Mesenchymal stem cell (in vitro differentiated cells and primary cell): ENCODE data around the gene MORF4L2.

Experiments used
- DNase-seq: peaks from one replicate; pipeline ENCODE4 v3.0.0-alpha.2; 2013
- H2AFZ ChIP-seq: one replicate; pipeline ENCODE4 v1.6.1; 2013; ENCODE audit warnings: low read depth, mild to moderate bottlenecking, control low read depth, inconsistent platforms, low read length, moderate library complexity
- H2AK5ac ChIP-seq: 2 replicates; pipeline ENCODE4 v1.6.1; 2013; ENCODE audit warnings: low read length, moderate library complexity, mild to moderate bottlenecking, inconsistent platforms; ENCODE audit not compliant: severe bottlenecking
- H2BK120ac ChIP-seq: one replicate; pipeline ENCODE4 v1.6.1; 2013; ENCODE audit warnings: low read depth, mild to moderate bottlenecking, inconsistent platforms, low read length, moderate library complexity
- H2BK12ac ChIP-seq, 2 experiments: one replicate each; pipeline ENCODE4 v1.6.1; 2013; ENCODE audit warnings: inconsistent platforms in 2 of 2, low read length in 2 of 2, mild to moderate bottlenecking in 2 of 2, moderate library complexity in 2 of 2, control low read depth in 1 of 2
- H2BK15ac ChIP-seq: one replicate; pipeline ENCODE4 v1.6.1; 2013; ENCODE audit warnings: mild to moderate bottlenecking, low read depth, inconsistent platforms; ENCODE audit not compliant: poor library complexity, severe bottlenecking
- H2BK5ac ChIP-seq: 2 replicates; pipeline ENCODE4 v1.6.1; 2013; ENCODE audit warnings: low read depth, mild to moderate bottlenecking, low read length, control low read depth, inconsistent platforms; ENCODE audit not compliant: poor library complexity, severe bottlenecking
- H3K14ac ChIP-seq, 2 experiments: one replicate each; pipeline ENCODE4 v1.6.1; 2013; ENCODE audit warnings: inconsistent platforms in 2 of 2, low read length in 2 of 2, control low read depth in 1 of 2, mild to moderate bottlenecking in 1 of 2, moderate library complexity in 1 of 2
- H3K18ac ChIP-seq, 2 experiments: one replicate each; pipeline ENCODE4 v1.6.1; 2013; ENCODE audit warnings: inconsistent platforms in 2 of 2, low read length in 2 of 2, control low read depth in 1 of 2, low read depth in 1 of 2, mild to moderate bottlenecking in 1 of 2
- H3K23ac ChIP-seq, 2 experiments: one replicate each; pipeline ENCODE4 v1.6.1; 2013; ENCODE audit warnings: inconsistent platforms in 2 of 2, low read length in 2 of 2, mild to moderate bottlenecking in 2 of 2, moderate library complexity in 2 of 2, control low read depth in 1 of 2
- H3K27ac ChIP-seq: 2 replicates; pipeline ENCODE4 v1.5.1; 2013; ENCODE audit warnings: mild to moderate bottlenecking, moderate library complexity, low read length, control low read depth, inconsistent platforms; ENCODE audit not compliant: poor library complexity, severe bottlenecking
- H3K27me3 ChIP-seq, 2 experiments: 2 replicates each; pipeline versions ENCODE4 v1.6.1 to v1.7.0; 2013; ENCODE audit warnings: low read length in 2 of 2, mild to moderate bottlenecking in 2 of 2, moderate library complexity in 2 of 2, control low read depth in 1 of 2, inconsistent platforms in 1 of 2; ENCODE audit not compliant: control insufficient read depth in 1 of 2, insufficient read depth in 1 of 2
- H3K36me3 ChIP-seq, 2 experiments: 2 replicates each; pipeline versions ENCODE4 v1.6.1 to v1.7.0; 2013; ENCODE audit warnings: low read length in 2 of 2, control low read depth in 1 of 2, inconsistent platforms in 1 of 2, low read depth in 1 of 2, mild to moderate bottlenecking in 1 of 2; ENCODE audit not compliant: insufficient read depth in 2 of 2, control insufficient read depth in 1 of 2
- H3K4ac ChIP-seq, 2 experiments: one replicate each; pipeline ENCODE4 v1.6.1; 2013; ENCODE audit warnings: inconsistent platforms in 2 of 2, low read length in 2 of 2, mild to moderate bottlenecking in 2 of 2, moderate library complexity in 2 of 2, control low read depth in 1 of 2, low read depth in 1 of 2
- H3K4me1 ChIP-seq: 2 replicates; pipeline ENCODE4 v1.6.1; 2013; ENCODE audit warnings: low read depth, low read length, control low read depth; ENCODE audit not compliant: control insufficient read depth, insufficient read depth
- H3K4me2 ChIP-seq: 2 replicates; pipeline ENCODE4 v1.6.1; 2013; ENCODE audit warnings: low read length, mild to moderate bottlenecking, inconsistent platforms; ENCODE audit not compliant: poor library complexity, severe bottlenecking
- H3K4me3 ChIP-seq, 2 experiments: 2 replicates each; pipeline versions ENCODE4 v1.5.1 to v1.7.0; 2013; ENCODE audit warnings: low read length in 2 of 2, mild to moderate bottlenecking in 2 of 2, control low read depth in 1 of 2, low read depth in 1 of 2; ENCODE audit not compliant: insufficient read depth in 1 of 2
- H3K79me1 ChIP-seq: replicated peaks from 2 replicates; pipeline ENCODE4 v1.6.1; 2013; ENCODE audit warnings: mild to moderate bottlenecking, control low read depth, low read length, inconsistent platforms; ENCODE audit not compliant: poor library complexity, severe bottlenecking
- H3K9ac ChIP-seq: 2 replicates; pipeline ENCODE4 v1.7.0; 2013; ENCODE audit warnings: mild to moderate bottlenecking, low read length, moderate library complexity
- H3K9me3 ChIP-seq: 2 replicates; pipeline ENCODE4 v1.7.0; 2013; ENCODE audit warnings: mild to moderate bottlenecking, low read length; ENCODE audit not compliant: control insufficient read depth
- H4K8ac ChIP-seq: one replicate; pipeline ENCODE4 v1.6.1; 2013; ENCODE audit warnings: inconsistent platforms, mild to moderate bottlenecking, low read length, moderate library complexity
- H4K91ac ChIP-seq: one replicate; pipeline ENCODE4 v1.6.1; 2013; ENCODE audit warnings: mild to moderate bottlenecking, low read length, inconsistent platforms
- WGBS: methylation state at CpG from one replicate; pipeline ENCODE4 v1.1.7; 2013; ENCODE audit warnings: mixed read lengths; 5-methylcytosine and 5-hydroxymethylcytosine counted together

Gene MORF4L2

GRCh38 chrX:103651151-103651773, 35.2 kb downstream of the MORF4L2 start:
- no peak overlapping the region for H2BK5ac ChIP-seq
- H3K27me3 ChIP-seq: no peaks in the 10 kb centered on the region
- H3K23ac ChIP-seq: no peak overlapping the region
- H2BK12ac ChIP-seq: no peak overlapping the region
- no peak overlapping the region for H3K14ac ChIP-seq
- H2AK5ac ChIP-seq: no peak overlapping the region
- no peak overlapping the region for H4K91ac ChIP-seq
- H3K4ac ChIP-seq: no peak overlapping the region
- H3K9me3 ChIP-seq: peaks cover 5% of the 10 kb centered on the region
- H3K9ac ChIP-seq: no peak overlapping the region
- no peak overlapping the region for H3K27ac ChIP-seq
- no peak overlapping the region for H2AFZ ChIP-seq
- H3K4me2 ChIP-seq: no peak overlapping the region
- no peak for DNase-seq
- no peak overlapping the region for H3K18ac ChIP-seq
- H3K36me3 ChIP-seq: no peaks in the 10 kb centered on the region
- WGBS: 100% methylated on average over 2 of the region's 2 CpGs
- H3K79me1 ChIP-seq: no peaks in the 10 kb centered on the region
- no peak overlapping the region for H2BK120ac ChIP-seq
- no peaks in the 10 kb centered on the region for H3K4me1 ChIP-seq
- no peak overlapping the region for H3K4me3 ChIP-seq
- no peak overlapping the region for H4K8ac ChIP-seq
- no peak overlapping the region for H2BK15ac ChIP-seq

- WGBS: no CpG with 5 or more reads among the region's 1 CpG
- no peaks in the 10 kb centered on the region for H3K27me3 ChIP-seq
These were observed 38.9 kb downstream of the MORF4L2 start for GRCh38 chrX:103647630-103648029.

GRCh38 chrX:103644125-103644524, 42.4 kb downstream of the MORF4L2 start:
- Histone ChIP-seq H3K23ac (no peak overlapping the region), H3K4me1 (peaks cover under 1% of the 10 kb centered on the region), H3K79me1 (no peaks in the 10 kb centered on the region), H3K9me3 (peaks cover 5% of the 10 kb centered on the region), H2AFZ (no peak overlapping the region), H2BK15ac (no peak overlapping the region), H3K4me3 (no peak overlapping the region), H4K8ac (no peak overlapping the region), H4K91ac (no peak overlapping the region), H3K4me2 (no peak overlapping the region), H3K18ac (no peak overlapping the region), H2BK12ac (no peak overlapping the region), H2BK5ac (no peak overlapping the region), H3K36me3 (no peaks in the 10 kb centered on the region), H2AK5ac (no peak overlapping the region), H3K27ac (no peak overlapping the region), H3K4ac (no peak overlapping the region), H3K14ac (no peak overlapping the region), H2BK120ac (no peak overlapping the region), H3K27me3 (no peaks in the 10 kb centered on the region), H3K9ac (no peak overlapping the region)
- no peak for DNase-seq
- no CpG with 5 or more reads among the region's 1 CpG for WGBS

More at GRCh38 chrX:103647630-103648029, 38.9 kb downstream of the MORF4L2 start:
- DNase-seq: no peak
- no peak overlapping the region for H2BK5ac ChIP-seq
- H2AK5ac ChIP-seq: no peak overlapping the region
- H3K36me3 ChIP-seq: no peaks in the 10 kb centered on the region
- H3K79me1 ChIP-seq: no peaks in the 10 kb centered on the region
- H4K91ac ChIP-seq: no peak overlapping the region
- H3K4me3 ChIP-seq: no peak overlapping the region
- H3K27ac ChIP-seq: no peak overlapping the region
- no peak overlapping the region for H3K4ac ChIP-seq
- H3K9me3 ChIP-seq: peaks cover 5% of the 10 kb centered on the region
- no peak overlapping the region for H2BK12ac ChIP-seq
- H3K18ac ChIP-seq: no peak overlapping the region
- no peak overlapping the region for H2BK15ac ChIP-seq
- no peak overlapping the region for H3K14ac ChIP-seq
- no peak overlapping the region for H3K4me2 ChIP-seq
- no peak overlapping the region for H4K8ac ChIP-seq
- no peak overlapping the region for H2AFZ ChIP-seq
- no peaks in the 10 kb centered on the region for H3K4me1 ChIP-seq
- H3K9ac ChIP-seq: no peak overlapping the region
- no peak overlapping the region for H3K23ac ChIP-seq
- H2BK120ac ChIP-seq: no peak overlapping the region

GRCh38 chrX:103640401-103641155, 45.9 kb downstream of the MORF4L2 start:
- Histone ChIP-seq H2BK12ac (no peak overlapping the region), H2BK5ac (no peak overlapping the region), H3K4me2 (no peak overlapping the region), H2BK15ac (no peak overlapping the region), H3K27ac (peak overlapping the region; percentile 35), H3K36me3 (no peaks in the 10 kb centered on the region), H3K14ac (no peak overlapping the region), H3K9me3 (no peaks in the 10 kb centered on the region), H3K9ac (peak overlapping the region; percentile 29), H4K8ac (no peak overlapping the region), H3K27me3 (no peaks in the 10 kb centered on the region), H2AK5ac (no peak overlapping the region), H4K91ac (no peak overlapping the region), H3K79me1 (no peaks in the 10 kb centered on the region), H3K18ac (no peak overlapping the region), H3K23ac (no peak overlapping the region), H2BK120ac (no peak overlapping the region), H3K4me1 (peaks cover 7% of the 10 kb centered on the region), H2AFZ (no peak overlapping the region), H3K4me3 (no peak overlapping the region), H3K4ac (no peak overlapping the region)
- 94% methylated on average over 2 of the region's 4 CpGs for WGBS
- peak; percentile 33 for DNase-seq
